SK-N-SH (cell line): ENCODE data around the gene FAM153A. TPM values are rescaled to one million over a fixed set of nuclear protein-coding genes. Genes with fewer than 3 reads are reported as not detected.
"Not testable (repeated sequence)": the region's sequence is repeated elsewhere in the genome, so short reads cannot be mapped to it uniquely, and the experiment has no call there.

Experiments
- CTCF ChIA-PET: fragments of 300-600, 350-600 bp; formaldehyde crosslinking; extraction: SDS; loops from one replicate; lab custom pipeline; 2021; lab: Yijun Ruan, JAX
- POLR2A ChIA-PET: fragments of 350-600 bp; sonication (Branson Sonifier 250); formaldehyde crosslinking; extraction: SDS; loops from one replicate; lab custom pipeline; 2020; ENCODE audit warnings: antibody characterized with exemption, inconsistent platforms; lab: Yijun Ruan, JAX
- DNase-seq: peaks from one replicate; pipeline ENCODE4 v3.0.0; 2012
- H2AFZ ChIP-seq: fragments of 200-600 bp; sonication (generic); 2 replicates; pipeline ENCODE4 v1.8.1; 2016; ENCODE audit warnings: antibody characterized with exemption, mild to moderate bottlenecking, low read depth
- H3F3A ChIP-seq: fragments of 200-600 bp; sonication (generic); replicated peaks from 2 replicates; pipeline ENCODE3; 2016; ENCODE audit warnings: antibody characterized with exemption, mild to moderate bottlenecking; ENCODE audit not compliant: insufficient read depth
- H3K27ac ChIP-seq, 2 experiments: fragments of 200-500 bp in 1 of 2; fragments of 200-600 bp in 1 of 2; sonication (Bioruptor generic) in 1 of 2; sonication (generic), shearing (Covaris generic) in 1 of 2; 2 replicates each; pipeline versions ENCODE4 v1.5.1 to v1.6.1; 2014 to 2016; ENCODE audit warnings: low read depth in 2 of 2, inconsistent platforms in 1 of 2, low read length in 1 of 2, mild to moderate bottlenecking in 1 of 2, mixed read lengths in 1 of 2
- H3K27me3 ChIP-seq: fragments of 200-600 bp; sonication (generic), shearing (Covaris generic); 2 replicates; pipeline ENCODE4 v1.6.1; 2016; ENCODE audit warnings: mixed run types; ENCODE audit not compliant: insufficient read depth
- H3K36me3 ChIP-seq, 2 experiments: fragments of 200-500 bp in 1 of 2; fragments of 200-600 bp in 1 of 2; sonication (Bioruptor generic) in 1 of 2; sonication (generic) in 1 of 2; replicated peaks in 1 of 2; 2 replicates each; pipeline versions ENCODE3 to v1.5.1; 2014 to 2016; ENCODE audit warnings: low read length in 1 of 2, mild to moderate bottlenecking in 1 of 2; ENCODE audit not compliant: insufficient read depth in 2 of 2, control insufficient read depth in 1 of 2
- H3K4me1 ChIP-seq, 2 experiments: fragments of 200-500 bp in 1 of 2; fragments of 200-600 bp in 1 of 2; sonication (Bioruptor generic) in 1 of 2; sonication (generic), shearing (Covaris generic) in 1 of 2; 2 replicates each; pipeline versions ENCODE4 v1.5.1 to v1.6.1; 2014 to 2016; ENCODE audit warnings: low read depth in 1 of 2, low read length in 1 of 2, mixed run types in 1 of 2; ENCODE audit not compliant: insufficient read depth in 2 of 2, control insufficient read depth in 1 of 2
- H3K4me2 ChIP-seq: fragments of 200-600 bp; sonication (generic), shearing (Covaris generic); 2 replicates; pipeline ENCODE4 v1.6.1; 2017; ENCODE audit warnings: mixed run types
- H3K4me3 ChIP-seq, 2 experiments: fragments of 200-500 bp in 1 of 2; fragments of 200-600 bp in 1 of 2; sonication (Bioruptor generic) in 1 of 2; sonication (generic), shearing (Covaris generic) in 1 of 2; 2 replicates each; pipeline versions ENCODE4 v1.5.1 to v1.8.1; 2014 to 2016; ENCODE audit warnings: low read depth in 2 of 2, inconsistent platforms in 1 of 2, low read length in 1 of 2, mild to moderate bottlenecking in 1 of 2, mixed read lengths in 1 of 2, moderate library complexity in 1 of 2
- H3K79me2 ChIP-seq: fragments of 200-600 bp; sonication (generic); 2 replicates; pipeline ENCODE4 v1.8.1; 2017; ENCODE audit warnings: mild to moderate bottlenecking; ENCODE audit not compliant: insufficient read depth
- H3K9ac ChIP-seq: fragments of 200-600 bp; sonication (generic); 2 replicates; pipeline ENCODE4 v1.6.1; 2017; ENCODE audit warnings: mixed run types
- H3K9me2 ChIP-seq: fragments of 200-600 bp; sonication (generic); 2 replicates; pipeline ENCODE4 v1.6.1; 2017; ENCODE audit warnings: mixed run types
- H3K9me3 ChIP-seq: fragments of 200-600 bp; sonication (generic); 2 replicates; pipeline ENCODE4 v1.6.1; 2017; ENCODE audit warnings: mixed run types, mild to moderate bottlenecking, moderate library complexity
- H4K20me1 ChIP-seq: fragments of 200-600 bp; sonication (generic); 2 replicates; pipeline ENCODE4 v1.6.1; 2017; ENCODE audit warnings: mild to moderate bottlenecking, mixed run types; ENCODE audit not compliant: insufficient read depth
- WGBS: methylation state at CpG from one replicate; pipeline ENCODE4 v1.1.6; 2017; ENCODE audit warnings: low lambda C conversion rate; 5-methylcytosine and 5-hydroxymethylcytosine counted together
- polyA plus RNA-seq, 3 experiments: library from polyadenylated mRNA; depleted of rRNA; stranded (reverse); fragments of >200 nt; gene quantifications; 2 replicates each; pipeline ENCODE4 v1.2.3, GENCODE V29; 2012

FAM153A gene
- polyA plus RNA-seq, 1 of the 3 experiments (the other 2 are of a cell fraction), result not detected

DNA sequence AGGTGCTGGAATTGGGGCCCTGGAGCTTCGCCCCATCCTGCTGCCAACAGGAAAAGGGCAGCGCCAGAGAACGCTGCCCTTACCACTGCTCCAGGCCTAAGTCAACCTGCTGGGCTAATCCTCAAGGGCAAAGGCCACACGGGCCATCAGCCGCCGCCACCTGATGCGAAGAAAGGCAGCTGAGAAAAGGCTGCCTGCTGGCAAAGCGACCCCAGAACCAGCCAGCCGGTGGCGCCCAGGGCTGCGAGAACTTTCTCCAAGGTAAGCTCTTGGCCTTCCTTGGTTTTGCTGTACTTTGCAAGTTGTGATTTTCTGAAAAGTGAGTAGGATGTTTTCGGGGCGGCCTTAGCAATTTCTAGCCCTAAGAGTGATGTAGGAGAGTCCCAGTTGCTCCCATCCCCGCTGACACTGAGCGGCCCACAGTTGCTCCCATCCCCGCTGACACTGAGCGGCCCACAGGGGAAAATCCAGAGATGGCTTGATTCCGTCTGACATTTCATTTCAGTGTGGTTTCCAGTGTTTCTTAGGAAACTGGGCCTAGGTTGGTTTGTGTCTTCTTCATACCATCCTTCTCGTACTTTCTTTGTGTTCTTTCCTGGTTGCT is 15.6 kb upstream of the FAM153A start:
- H3F3A ChIP-seq, H3K4me2 ChIP-seq, H3K4me3 ChIP-seq, H3K4me1 ChIP-seq, H4K20me1 ChIP-seq, DNase-seq, H3K36me3 ChIP-seq, CTCF ChIA-PET, H3K9me2 ChIP-seq, H3K9ac ChIP-seq, H3K27ac ChIP-seq, POLR2A ChIA-PET, H3K27me3 ChIP-seq, H3K79me2 ChIP-seq, H2AFZ ChIP-seq, H3K9me3 ChIP-seq: not testable (repeated sequence)
- WGBS, result 61% methylated on average over 3 of the region's 19 CpGs

DNA sequence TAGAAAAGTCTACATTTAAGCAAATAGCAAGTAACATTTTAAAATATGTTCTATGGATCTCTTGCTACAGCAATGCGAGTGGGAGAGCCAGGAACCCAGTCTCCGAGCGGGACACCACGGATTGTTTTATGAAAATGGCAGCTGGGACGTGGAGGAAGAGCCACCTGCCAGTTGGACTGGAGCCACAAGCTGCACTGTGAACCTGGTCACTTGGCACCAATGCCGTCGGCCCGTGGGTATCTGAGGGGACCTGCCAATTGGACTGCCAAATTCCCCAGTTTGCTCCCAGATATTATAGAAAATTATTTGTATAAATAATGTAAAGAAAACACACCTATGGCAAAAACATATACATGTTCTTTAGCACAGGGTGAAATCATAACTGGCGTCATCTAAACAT is 10.6 kb upstream of the FAM153A start:
- H2AFZ ChIP-seq, H4K20me1 ChIP-seq, H3K4me1 ChIP-seq, DNase-seq, H3K36me3 ChIP-seq, H3K27ac ChIP-seq, H3K9ac ChIP-seq, POLR2A ChIA-PET, H3K4me2 ChIP-seq, H3K9me2 ChIP-seq, H3K4me3 ChIP-seq, H3K27me3 ChIP-seq, H3K9me3 ChIP-seq, CTCF ChIA-PET, H3K79me2 ChIP-seq, H3F3A ChIP-seq: not testable (repeated sequence)
- 29% methylated on average over 3 of the region's 9 CpGs for WGBS

GRCh38 chr5:177791649-177792048 is 8.9 kb upstream of the FAM153A start:
- H3K4me2 ChIP-seq, H3K9me3 ChIP-seq, H2AFZ ChIP-seq, H4K20me1 ChIP-seq, H3K9me2 ChIP-seq, H3K4me3 ChIP-seq, H3K36me3 ChIP-seq, H3K27me3 ChIP-seq, H3K27ac ChIP-seq, H3F3A ChIP-seq, DNase-seq, H3K79me2 ChIP-seq, POLR2A ChIA-PET, CTCF ChIA-PET, H3K9ac ChIP-seq, H3K4me1 ChIP-seq: not testable (repeated sequence)
- WGBS, result 13% methylated on average over 3 of the region's 12 CpGs

GRCh38 chr5:177782169-177782568 is 530 bp downstream of the FAM153A start:
- H3K4me3 ChIP-seq, H3K27me3 ChIP-seq, H2AFZ ChIP-seq, CTCF ChIA-PET, DNase-seq, H3K9me2 ChIP-seq, H3K9ac ChIP-seq, H3K36me3 ChIP-seq, H3K27ac ChIP-seq, H3K4me1 ChIP-seq, H4K20me1 ChIP-seq, H3K9me3 ChIP-seq, H3K79me2 ChIP-seq, H3F3A ChIP-seq, H3K4me2 ChIP-seq, POLR2A ChIA-PET: not testable (repeated sequence)
- WGBS, result 67% methylated on average over 1 of the region's 23 CpGs

GRCh38 chr5:177771206-177771605 is 11.5 kb downstream of the FAM153A start:
- H3K27ac ChIP-seq, H3K4me1 ChIP-seq, H3F3A ChIP-seq, H3K4me2 ChIP-seq, POLR2A ChIA-PET, H3K27me3 ChIP-seq, DNase-seq, H2AFZ ChIP-seq, CTCF ChIA-PET, H3K9ac ChIP-seq, H3K36me3 ChIP-seq, H3K79me2 ChIP-seq, H3K4me3 ChIP-seq, H4K20me1 ChIP-seq, H3K9me2 ChIP-seq, H3K9me3 ChIP-seq: not testable (repeated sequence)
- 8% methylated on average over 1 of the region's 3 CpGs for WGBS

GRCh38 chr5:177770646-177771045 is 12.1 kb downstream of the FAM153A start:
- DNase-seq, H4K20me1 ChIP-seq, H3K4me1 ChIP-seq, H3F3A ChIP-seq, H3K9ac ChIP-seq, H3K4me3 ChIP-seq, H3K9me2 ChIP-seq, H2AFZ ChIP-seq, H3K36me3 ChIP-seq, H3K9me3 ChIP-seq, H3K4me2 ChIP-seq, POLR2A ChIA-PET, CTCF ChIA-PET, H3K27ac ChIP-seq, H3K27me3 ChIP-seq, H3K79me2 ChIP-seq: not testable (repeated sequence)
- WGBS, result 13% methylated on average over 2 of the region's 2 CpGs
